Measurements from ENCODE around the gene NOSIP.

DNA sequence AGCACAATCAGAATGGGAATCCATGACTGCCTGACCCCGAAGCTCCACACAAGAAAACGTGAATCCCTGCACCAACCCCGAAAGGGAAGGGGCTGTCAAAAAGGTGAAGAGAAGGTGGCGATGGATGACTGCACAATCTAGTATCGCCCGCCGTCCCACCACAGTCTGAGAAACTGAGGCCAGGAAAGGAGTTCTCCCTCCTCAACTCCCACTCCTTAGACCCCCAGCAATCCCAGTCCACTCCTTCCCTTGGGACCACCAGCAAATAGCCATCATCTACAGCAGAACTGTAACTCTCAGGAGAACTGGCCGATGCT lies 451 bp downstream of the NOSIP start:
- TF ChIP-seq POLR2AphosphoS5 (IDR thresholded peaks at IDR 0.05; ENCODE audit: borderline replicate concordance, low read depth, low read length) = no peak
- TF ChIP-seq EZH2 (IDR thresholded peaks at IDR 0.05) = no peak
- no peak for TF ChIP-seq FOXP2 (optimal IDR thresholded peaks at IDR 0.05; ENCODE audit: control extremely low read depth, extremely low read length, insufficient read depth)

Measured in SK-N-MC (cell line).